ENCODE data around the gene RNF34.

Gene RNF34

DNA sequence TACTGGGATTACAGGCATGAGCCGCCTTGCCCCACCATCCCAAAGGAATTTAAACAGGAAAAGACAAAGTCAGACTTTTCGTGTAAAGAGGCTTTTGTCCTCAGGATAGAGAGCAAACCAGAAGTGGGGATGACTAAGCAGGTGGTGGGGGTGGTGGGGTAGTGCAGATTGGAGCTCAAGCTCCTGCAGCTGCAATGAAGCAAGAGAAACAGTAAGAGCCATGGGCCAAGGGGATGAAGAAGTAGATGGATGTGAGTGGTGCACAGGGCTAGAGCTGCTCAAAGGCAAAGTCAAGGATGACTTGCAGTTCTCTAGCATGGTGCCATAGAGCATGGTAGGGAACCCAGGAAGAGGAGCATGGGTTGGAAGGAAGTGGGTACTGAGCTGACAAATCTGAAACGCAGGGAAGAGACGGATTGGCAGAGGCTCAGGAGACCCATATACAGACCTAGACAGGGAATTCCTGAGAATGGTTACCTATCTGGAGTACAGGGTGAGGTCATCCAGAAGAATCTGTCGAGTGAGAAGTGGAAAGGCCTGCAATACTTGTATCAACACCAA lies 11.4 kb upstream of the RNF34 start:
- DNase-seq (ENCODE audit: low spot score), result peak; percentile 76

DNA sequence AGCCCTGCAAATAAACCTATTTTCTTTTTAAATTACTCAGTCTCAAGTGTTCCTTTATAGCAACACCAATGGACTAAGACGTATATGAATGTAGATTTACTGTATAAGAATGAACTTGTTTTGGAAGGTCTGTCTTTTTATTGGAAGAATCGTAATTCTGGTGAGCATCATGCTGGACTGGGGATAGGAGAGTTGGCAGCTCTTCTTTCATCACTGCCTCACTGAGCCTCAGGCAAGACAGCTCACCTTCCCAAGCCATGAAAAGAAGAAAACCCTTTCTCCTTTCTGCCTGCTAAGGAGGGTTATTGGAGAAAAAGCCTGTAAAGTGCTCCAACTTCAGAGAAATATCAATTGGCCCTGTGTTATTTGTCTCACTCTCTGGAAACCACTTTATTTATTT lies 9.1 kb upstream of the RNF34 start:
- DNase-seq (ENCODE audit: low spot score), result no peak

DNA sequence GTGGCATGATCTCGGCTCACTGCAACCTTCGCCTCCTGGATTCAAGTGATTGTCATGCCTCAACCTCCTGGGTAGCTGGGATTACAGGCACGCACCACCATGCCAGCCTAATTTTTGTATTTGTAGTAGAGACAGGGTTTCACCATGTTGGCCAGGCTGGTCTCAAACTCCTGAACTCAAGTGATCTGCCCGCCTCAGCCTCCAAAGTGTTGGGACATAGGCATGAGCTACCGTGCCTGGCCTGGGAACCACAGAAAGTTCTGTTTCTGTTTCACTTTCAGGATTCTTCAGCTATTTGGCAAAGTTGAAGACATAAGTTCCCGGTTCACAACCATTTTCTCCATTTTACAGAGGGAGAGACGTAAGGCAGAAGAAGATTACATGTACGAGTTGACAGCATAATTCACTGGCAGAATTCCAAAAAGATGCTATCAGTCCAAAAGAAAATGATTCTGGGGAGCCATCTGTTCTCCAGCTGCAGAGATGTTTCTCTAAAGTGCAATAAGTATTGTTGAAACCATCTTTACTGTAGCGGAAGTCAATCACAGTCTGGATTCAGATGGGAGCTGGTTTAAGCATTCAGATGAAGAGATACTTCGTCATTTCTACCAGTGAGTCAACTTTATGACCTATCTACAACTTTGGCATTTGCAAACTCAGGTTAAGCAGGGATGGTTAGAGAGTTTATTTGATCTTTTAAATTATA lies 8.1 kb upstream of the RNF34 start:
- DNase-seq (ENCODE audit: low spot score), result peak; percentile 66

DNA sequence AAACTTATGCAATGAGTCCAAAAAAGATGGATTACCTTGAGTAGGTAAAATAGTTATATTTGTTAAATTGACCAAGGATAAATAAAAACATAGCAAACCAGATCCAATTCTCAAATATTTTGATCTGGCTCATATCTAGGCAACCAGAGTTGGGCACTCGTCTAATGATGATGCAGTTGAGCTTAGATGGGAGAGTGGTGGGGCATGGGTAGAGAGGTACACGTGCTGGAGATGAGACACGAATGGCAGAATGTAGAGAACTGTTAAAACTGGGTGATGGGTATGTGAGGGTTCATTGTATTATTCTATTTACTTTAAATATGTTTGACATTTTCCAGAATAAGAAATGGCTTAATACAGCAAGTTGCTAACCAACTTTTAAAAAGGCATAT lies 7.6 kb upstream of the RNF34 start:
- no peak for DNase-seq (ENCODE audit: low spot score)

DNA sequence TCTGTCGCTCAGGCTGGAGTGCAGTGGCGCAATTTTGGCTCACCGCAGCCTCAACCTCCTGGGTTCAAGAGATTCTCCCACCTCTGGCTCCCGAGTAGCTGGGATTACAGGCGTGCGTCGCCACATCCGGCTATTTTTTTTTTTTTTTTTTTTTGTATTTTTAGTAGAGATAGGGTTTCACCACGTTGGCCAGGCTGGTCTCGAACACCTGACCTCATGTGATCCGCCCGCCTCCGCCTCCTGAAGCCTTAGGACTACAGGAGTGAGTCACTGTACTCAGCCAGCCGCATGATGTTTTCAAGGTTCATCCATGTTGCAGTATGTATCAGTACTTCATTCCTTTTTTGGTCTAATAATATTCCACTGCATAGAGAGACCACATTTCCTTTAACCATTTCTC lies 2.4 kb upstream of the RNF34 start:
- DNase-seq (ENCODE audit: low spot score), result no peak

DNA sequence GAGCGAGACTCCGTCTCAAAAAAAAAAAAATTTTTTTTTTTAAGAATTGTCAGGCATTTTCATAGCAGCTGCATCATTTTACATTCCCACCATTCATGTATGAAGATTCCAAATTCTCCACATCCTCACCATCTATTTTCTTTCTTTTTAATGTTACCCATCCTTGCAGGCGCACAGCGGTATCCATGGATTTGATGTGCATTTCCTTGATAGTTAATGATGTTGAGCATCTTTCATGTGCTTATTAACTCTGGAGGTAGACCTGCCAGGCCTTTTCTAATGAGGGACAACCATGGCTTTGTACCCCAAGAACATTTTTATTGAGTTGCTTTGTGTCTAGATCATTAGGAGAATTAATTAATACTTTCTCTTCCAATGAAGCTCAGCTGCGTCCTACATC lies 1.6 kb upstream of the RNF34 start:
- no peak for DNase-seq (ENCODE audit: low spot score)

DNA sequence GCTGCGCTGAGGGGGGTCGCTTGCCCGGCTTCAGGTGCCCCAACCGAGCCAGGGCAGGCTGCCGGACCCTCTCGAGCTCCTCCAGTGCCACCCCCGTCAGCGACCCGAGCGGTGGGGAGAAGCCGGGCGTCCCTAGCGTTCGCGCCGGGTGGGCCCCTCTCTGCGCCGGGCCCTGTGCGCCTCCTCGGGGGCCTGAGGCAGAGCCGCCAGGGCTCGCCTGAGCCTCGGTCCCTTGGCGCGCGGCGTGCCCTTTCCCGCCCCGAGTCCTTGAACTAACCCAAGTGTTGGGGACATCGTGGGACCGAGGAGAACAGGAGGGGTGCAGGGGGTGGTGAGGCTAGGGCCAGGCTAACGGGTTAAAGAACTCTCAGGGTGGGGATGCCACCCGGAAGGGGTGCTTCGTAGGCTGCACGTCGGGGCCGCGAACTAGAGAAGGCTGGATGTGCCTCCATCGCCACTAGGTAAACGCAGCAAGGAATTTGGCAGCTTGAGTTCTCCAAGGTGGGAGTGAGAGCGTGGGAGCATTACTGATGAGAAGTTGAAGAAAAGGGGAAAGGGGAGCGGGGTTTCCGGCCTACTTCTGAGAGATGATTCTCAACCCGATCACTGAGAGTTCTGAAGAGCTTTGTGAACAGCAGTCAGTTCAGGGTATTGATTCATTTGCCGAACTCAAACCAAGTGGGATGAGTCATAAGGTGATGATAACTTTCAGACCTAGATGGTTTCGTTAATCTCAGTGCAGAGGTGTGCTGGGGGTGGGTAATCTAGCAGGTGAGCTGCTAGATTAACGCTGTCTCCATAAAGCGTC lies 618 bp downstream of the RNF34 start:
- peak; percentile 56 for DNase-seq (ENCODE audit: low spot score)

DNA sequence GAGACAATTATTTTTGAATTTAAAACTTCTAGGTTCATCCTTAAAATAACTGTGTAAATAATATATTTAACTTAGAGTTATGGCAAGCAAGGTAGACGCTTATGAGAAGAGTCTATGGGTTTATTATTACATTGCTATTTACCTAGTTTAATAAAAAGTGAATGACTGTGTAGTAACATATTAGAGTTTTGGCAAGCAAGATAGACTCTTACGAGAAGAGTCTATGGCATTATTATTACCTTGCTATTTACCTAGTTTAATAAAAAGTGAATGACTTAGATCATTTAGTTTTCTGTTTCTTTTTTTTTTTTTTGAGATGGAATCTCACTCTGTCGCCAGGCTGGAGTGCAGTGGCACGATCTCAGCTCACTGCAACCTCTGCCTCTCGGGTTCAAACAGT lies 3.8 kb downstream of the RNF34 start:
- DNase-seq (ENCODE audit: low spot score), result no peak

DNA sequence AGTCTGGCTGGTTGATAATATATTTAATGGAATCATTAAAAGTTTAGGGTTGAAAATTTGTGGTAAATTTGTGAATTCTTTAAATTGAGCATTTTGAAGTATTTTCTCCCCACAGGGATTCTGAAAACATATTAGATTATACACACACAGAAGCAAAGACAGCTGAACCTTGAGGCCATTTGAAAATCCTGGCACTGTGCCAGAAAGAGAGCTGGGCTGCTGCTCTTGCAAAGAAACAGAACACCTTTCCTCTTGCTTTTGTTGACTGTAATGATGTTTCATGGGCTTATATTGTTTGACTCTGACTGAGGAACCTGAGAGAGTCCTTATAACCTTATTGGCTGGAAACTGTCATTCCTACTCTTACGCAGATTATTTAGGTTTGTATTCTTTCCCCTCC lies 4.8 kb downstream of the RNF34 start:
- DNase-seq (ENCODE audit: low spot score), result no peak

DNA sequence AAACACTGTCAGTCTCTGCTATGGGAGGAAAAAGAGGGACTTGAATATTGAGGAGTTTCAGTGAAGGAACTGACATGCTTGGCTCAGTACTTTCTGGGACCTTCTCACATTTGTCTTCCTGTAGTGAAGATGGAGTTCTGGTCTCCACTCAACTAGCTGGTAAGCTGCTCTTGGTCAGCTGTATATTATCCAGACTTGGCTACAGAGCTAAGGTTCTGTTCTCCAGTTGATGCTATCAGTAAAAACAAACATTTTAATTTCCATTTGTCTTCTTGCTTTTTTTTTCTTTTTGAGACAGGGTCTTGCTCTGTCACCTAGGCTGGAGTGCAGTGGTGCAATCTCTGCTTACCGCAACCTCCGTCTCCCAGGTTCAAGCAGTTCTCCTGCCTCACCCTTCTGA lies 5.3 kb downstream of the RNF34 start:
- no peak for DNase-seq (ENCODE audit: low spot score)

DNA sequence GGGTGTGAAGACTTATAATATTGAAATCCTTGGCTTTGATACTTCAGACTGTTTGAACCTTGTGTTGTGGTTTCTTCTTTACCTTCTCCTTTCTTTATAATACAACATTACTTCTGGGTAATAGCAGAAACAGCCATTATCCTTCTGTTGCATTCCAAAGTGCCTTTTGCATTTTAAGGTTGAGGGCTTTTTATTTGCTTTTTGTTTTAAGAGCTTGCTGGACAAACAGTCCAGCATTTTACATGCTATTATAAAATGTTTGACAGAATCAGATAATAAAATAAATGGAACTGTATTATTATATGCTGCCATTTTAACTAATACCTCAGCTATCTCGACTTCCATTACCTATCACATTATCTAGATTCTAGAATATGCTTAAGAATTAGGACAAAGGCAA lies 14.0 kb downstream of the RNF34 start:
- DNase-seq (ENCODE audit: low spot score), result no peak

DNA sequence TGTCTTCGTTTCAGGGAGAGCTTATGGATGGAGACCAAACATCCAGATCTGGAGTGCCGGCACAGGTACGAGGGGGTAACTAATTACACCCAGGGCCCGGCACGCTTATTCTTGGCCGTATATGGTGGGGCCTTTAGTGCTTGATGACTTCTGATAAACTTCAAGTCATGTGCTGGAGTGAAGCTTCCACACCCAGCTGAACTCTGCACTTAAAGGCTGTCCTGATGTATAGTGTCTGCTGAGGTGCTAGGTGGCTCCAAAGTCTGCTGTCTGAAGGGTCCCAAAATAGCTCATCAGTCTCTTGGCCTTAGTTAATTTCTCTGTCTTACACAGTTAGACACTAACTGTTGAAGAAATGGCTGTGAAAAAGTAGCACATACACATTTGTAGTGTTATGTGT lies 17.9 kb downstream of the RNF34 start:
- DNase-seq (ENCODE audit: low spot score), result no peak

DNA sequence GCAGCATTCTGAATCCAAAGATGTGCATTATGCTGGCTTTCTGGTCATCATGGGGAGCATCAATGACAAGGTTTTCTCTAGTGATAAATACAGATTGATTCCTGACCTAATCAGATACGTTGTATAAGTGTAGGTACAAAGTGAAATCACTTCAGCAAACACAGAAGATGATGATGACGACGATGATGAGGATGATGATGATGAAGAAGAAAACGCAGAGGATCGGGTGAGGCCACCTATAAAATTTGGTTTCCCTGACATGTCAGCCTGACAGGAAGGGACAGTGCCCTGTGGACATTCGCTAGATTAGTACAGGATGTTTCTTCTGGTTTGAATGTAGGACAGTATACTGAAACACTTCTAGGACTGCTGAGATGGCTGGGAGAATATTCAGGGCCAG lies 20.2 kb downstream of the RNF34 start:
- DNase-seq (ENCODE audit: low spot score), result no peak

DNA sequence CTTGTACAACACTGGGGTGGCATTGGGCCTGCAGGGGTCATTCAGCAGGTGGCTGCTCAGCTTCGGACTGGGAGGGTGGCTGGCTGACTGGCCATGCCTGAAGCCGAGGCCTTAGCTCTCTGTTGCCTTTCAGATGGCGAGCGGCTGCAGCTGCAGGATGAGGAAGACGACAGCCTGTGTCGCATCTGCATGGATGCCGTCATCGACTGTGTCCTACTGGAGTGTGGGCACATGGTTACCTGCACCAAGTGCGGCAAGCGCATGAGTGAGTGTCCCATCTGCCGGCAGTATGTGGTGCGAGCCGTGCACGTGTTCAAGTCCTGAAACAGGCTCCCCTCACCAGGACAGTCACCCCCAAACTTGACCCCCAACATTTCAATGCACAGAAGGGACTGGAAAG lies 23.3 kb downstream of the RNF34 start:
- DNase-seq (ENCODE audit: low spot score), result no peak

DNA sequence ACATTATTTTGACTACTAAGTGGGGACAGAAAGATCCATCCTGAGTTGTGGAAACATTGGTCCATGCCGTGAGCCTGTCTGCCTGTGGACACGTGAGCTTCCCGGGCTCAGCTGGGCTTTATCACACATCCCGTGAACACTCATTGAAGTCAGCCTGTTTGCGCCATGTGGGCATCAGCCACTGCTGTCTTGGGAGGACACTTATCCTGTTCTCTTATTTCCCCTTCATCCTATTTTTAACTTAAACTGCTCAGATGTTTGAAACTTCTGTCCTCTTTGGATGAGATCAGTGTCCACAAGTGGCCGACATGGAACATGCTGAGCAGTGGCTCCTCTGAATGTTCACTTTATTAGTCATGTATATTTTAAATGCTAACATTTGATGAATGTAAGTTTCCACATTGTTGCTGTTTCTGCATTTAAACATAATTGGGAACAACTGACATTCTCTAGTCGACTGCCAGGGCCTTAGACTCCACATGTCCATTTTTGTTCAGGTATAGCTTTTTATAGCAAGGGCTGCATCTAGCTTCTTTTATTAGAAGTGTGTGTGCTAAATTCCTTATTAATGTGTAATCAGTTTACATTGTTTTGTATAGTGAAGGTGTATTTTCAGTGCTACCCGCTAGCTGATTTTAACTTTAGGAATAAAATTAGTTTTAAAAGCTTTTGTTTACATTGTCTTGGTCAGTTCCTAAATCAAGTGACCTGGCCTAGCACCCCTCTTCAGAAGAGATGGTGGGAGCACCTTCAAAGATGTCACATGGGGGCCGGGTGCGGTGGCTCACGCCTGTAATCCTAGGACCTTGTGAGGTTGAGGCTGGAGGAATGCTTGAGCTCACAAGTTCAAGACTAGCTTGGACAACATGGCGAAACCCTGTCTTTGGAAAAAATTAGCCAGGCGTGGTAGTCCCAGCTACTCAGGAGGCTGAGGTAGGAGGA lies 24.0 kb downstream of the RNF34 start:
- DNase-seq (ENCODE audit: low spot score), result no peak

DNA sequence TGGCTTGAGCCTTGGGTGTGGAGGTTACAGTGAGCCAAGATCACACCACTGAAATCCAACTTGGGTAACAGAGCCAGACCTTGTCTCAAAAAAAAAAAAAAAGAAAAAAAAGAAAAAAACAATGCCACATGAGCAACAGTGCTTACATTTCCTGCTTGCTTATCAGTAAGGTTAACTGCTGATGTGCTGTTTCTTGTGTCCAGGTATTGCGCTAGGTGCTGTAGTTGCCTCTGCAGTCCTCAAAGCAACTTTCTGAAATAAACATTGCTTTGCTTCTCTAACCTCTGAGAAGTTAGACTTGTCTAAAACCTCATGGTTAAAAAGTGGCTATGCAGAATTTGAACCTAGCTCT lies 24.7 kb downstream of the RNF34 start:
- DNase-seq (ENCODE audit: low spot score), result no peak

DNA sequence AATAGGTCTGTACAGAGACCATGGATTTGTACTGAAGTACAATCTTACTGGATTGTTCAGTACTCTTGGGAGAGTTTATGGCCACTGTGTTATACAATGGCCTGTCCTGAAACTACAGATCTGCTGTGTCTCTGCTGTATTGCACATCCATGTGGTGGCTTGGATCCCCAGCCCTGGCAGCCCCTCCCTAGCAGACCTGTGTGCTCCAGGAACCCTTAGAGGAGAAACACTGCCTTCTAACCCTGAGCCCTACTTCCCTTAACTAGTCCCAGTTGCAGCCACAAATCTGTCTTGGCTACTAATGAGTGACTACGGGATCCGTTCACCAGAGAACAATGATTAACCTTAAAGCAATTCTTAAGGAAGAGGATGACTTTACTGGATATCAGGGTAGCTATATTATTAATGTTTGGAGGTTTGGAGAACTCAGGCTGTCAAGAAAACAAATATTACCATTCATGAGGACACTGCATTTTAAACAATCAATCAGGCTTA lies 27.7 kb downstream of the RNF34 start:
- DNase-seq (ENCODE audit: low spot score), result no peak

DNA sequence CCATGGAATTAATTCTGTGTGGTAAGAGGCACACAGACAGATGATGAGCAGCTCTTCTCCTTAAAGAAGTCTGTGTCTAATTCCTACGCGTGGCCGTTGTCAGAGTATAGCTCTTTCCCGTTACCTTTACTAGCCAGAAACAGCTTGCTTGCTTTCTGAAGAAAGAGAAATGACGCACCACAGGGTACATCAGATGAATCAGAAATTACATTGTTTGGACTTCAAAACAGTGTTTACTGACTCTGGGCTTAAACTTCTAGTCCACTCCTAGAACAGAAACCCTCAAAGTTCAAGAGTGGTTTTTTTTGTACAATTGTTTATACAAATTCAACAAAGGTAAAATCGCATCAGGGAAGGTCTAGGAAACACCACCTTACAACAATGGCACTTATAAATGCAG lies 29.0 kb downstream of the RNF34 start:
- DNase-seq (ENCODE audit: low spot score), result no peak

DNA sequence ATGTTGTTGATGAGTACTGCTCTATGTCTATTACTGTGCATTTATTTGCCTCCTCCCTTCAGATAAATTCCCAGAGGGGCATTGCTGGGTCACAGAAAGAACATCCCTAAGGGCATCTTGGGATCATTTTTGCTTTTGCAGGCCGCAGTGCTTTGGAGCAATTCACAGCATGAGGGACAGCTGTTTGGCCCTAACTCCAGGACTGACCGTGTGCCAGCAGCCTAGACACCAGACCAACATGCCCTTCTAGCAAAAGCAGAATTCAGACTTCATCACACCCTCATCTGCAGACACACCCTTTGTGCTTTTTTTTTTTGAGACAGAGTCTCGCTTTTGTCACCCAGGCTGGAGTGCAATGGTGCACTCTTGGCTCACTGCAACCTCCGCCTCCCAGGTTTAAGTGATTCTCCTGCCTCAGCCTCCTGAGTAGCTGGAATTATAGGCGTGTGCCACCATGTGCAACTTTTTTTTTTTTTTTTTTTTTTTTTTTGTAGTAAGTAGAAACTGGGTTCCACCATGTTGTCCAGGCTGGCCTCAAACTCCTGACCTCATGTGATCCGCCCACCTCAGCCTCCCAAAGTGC lies 31.0 kb downstream of the RNF34 start:
- no peak for DNase-seq (ENCODE audit: low spot score)

DNA sequence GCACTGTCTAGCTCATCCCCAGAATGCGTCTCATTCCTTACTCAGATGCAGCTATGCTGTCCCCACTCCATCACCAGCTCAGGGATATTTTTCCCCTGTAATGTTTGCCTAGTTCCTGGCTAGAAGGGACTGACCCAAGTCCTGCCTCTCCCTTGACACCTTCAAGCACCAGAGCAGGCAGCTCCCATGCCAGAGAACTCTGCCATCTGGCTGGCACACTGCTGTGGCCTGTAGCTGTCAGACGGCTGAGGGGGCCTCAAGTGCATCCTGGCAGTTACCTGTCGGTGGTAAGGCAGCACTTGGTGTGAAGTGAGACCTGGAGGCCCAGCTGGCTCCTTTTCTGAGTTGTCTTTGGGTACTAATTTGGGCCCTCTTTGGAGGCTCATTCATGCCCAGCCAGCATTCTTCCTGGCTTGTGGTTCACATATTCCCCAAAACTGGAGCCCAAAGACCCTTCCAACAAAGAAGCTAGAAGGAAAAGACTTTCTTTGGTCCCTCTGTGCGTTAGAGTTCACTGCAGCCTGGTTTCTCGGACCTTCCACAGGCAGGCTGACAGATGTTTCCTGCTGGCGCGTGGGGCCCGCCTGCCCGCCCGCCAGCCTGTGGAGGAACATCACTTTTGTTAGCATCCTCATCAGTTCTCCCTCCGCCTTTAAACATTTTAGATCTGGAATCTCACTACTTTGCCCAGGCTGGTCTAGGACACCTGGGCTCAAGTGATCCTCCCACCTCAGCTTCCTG lies 33.0 kb downstream of the RNF34 start:
- no peak for DNase-seq (ENCODE audit: low spot score)

DNA sequence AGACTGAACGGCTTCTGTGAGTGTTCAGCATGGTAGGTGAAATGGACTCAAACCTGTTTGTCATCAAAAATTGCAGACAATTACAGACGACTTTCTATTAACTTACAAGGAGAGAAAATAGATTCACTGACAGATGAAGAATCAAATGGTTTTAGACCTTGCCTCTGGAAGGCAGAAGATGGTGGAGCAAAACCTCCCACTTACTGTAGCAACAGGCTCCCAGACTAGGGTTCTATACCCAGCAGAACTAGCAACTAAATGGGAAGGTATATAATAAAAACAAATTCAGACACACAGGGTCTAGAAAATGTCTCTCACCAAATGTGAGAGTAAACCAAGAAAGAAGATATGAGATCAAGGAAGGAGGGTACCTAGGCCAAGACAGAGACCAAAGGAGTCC lies 36.8 kb downstream of the RNF34 start:
- DNase-seq (ENCODE audit: low spot score), result no peak
